WTC11 (cell line): Measurements from ENCODE around the gene CDR2.

Experiments used
- CBFB ChIP-seq: sonication (generic); formaldehyde crosslinking; IDR thresholded peaks from 2 replicates; pipeline ENCODE4 v1.8.1; 2022; ENCODE audit warnings: mild to moderate bottlenecking, low read depth, missing genetic modification reagents
- SMAD4 ChIP-seq: sonication (generic); formaldehyde crosslinking; IDR thresholded peaks from 2 replicates; pipeline ENCODE4 v1.8.0; 2022; ENCODE audit warnings: mild to moderate bottlenecking, missing genetic modification reagents

- TF ChIP-seq SMAD4 (CRISPR knock-in tag) (no peak), CBFB (no peak)
Observed at GRCh38 chr16:22330326-22330725, 44.1 kb downstream of the CDR2 start.
